Coronary artery (tissue), 2 donors: ENCODE results near the gene PROCA1.

Experiments used
- DNase-seq: peaks from one replicate; pipeline ENCODE4 v3.0.0-alpha.2; 2017; ENCODE audit warnings: low spot score
- H3K27ac ChIP-seq, 2 donors: fragments of 200-600 bp; sonication (generic); one replicate each; pipeline ENCODE4 v1.5.1; 2016 to 2019
- H3K4me3 ChIP-seq: fragments of 200-600 bp; sonication (generic); 2 replicates; pipeline ENCODE4 v1.5.1; 2016; ENCODE audit warnings: mild to moderate bottlenecking, moderate library complexity
- CTCF ChIP-seq: fragments of 200-600 bp; sonication (generic); IDR thresholded peaks from one replicate; pipeline ENCODE4 v1.5.1; 2019; ENCODE audit warnings: antibody characterized with exemption

The PROCA1 gene

GRCh38 chr17:28735242-28735722, 23.6 kb upstream of the PROCA1 start:
- no peak for TF ChIP-seq CTCF
- H3K4me3 ChIP-seq, result no peak overlapping the region
- no peak for DNase-seq
- no peak overlapping the region for H3K27ac ChIP-seq

GRCh38 chr17:28734712-28735241, 23.1 kb upstream of the PROCA1 start:
- no peak for TF ChIP-seq CTCF
- Histone ChIP-seq H3K4me3 (no peak overlapping the region), H3K27ac (no peak overlapping the region)
- DNase-seq, result no peak

- H3K27ac ChIP-seq, result no peak overlapping the region
- no peak overlapping the region for H3K4me3 ChIP-seq
- DNase-seq, result no peak
- TF ChIP-seq CTCF, result no peak
Observed at GRCh38 chr17:28733346-28733745, 21.7 kb upstream of the PROCA1 start.

GRCh38 chr17:28729950-28730330, 18.3 kb upstream of the PROCA1 start:
- H3K4me3 ChIP-seq, result no peak overlapping the region
- no peak for TF ChIP-seq CTCF
- H3K27ac ChIP-seq, result no peak overlapping the region
- DNase-seq, result no peak

GRCh38 chr17:28728364-28729200, 16.9 kb upstream of the PROCA1 start, which contains the start of gene NEK8:
Gene NEK8, plus strand, starts transcription at chr17:28728788. Its CDS starts 26 bp downstream, at chr17:28728814.
- Histone ChIP-seq H3K4me3 (peak within 1 kb of the TSS; percentile 87), H3K27ac (peak within 1 kb of the TSS; percentile 92 to 99)
- no peak for TF ChIP-seq CTCF

GRCh38 chr17:28726627-28727491, 15.2 kb upstream of the PROCA1 start:
- peak overlapping the region; percentile 87 for H3K4me3 ChIP-seq
- H3K27ac ChIP-seq, result peak overlapping the region; percentile 21 to 99
- DNase-seq, result peak; percentile 97
- peak; percentile 99 for TF ChIP-seq CTCF

More at GRCh38 chr17:28728364-28729200, 16.9 kb upstream of the PROCA1 start, which contains the start of gene NEK8:
- DNase-seq, result peak; percentile 97
